Non-pigmented ciliary epithelial cell (primary cell): ENCODE measurements around the gene SETD5.
"Not testable (repeated sequence)": the region's sequence is repeated elsewhere in the genome, so short reads cannot be mapped to it uniquely, and the experiment has no call there.

Experiments
- DNase-seq: peaks from one replicate; pipeline ENCODE4 v3.0.0-alpha.2; 2010; ENCODE audit warnings: low read depth

Gene SETD5

GRCh38 chr3:9467451-9467850, 70.0 kb downstream of the SETD5 start:
- no peak for DNase-seq

- no peak for DNase-seq
These were observed 71.0 kb downstream of the SETD5 start for GRCh38 chr3:9468460-9468859.

- no peak for DNase-seq
These were observed 72.6 kb downstream of the SETD5 start for GRCh38 chr3:9469986-9470385.

GRCh38 chr3:9473496-9474065, 76.2 kb downstream of the SETD5 start:
- no peak for DNase-seq

GRCh38 chr3:9474482-9474881, 77.1 kb downstream of the SETD5 start:
- no peak for DNase-seq

- no peak for DNase-seq
These were observed 79.5 kb downstream of the SETD5 start for GRCh38 chr3:9476935-9477334.

GRCh38 chr3:9480265-9480664, 82.8 kb downstream of the SETD5 start:
- DNase-seq = no peak

- DNase-seq = no peak
These were observed 87.8 kb downstream of the SETD5 start for GRCh38 chr3:9485248-9485647.

GRCh38 chr3:9491506-9491905, 94.1 kb downstream of the SETD5 start:
- DNase-seq = no peak

GRCh38 chr3:9494036-9494435, 96.6 kb downstream of the SETD5 start:
- DNase-seq = not testable (repeated sequence)

- DNase-seq = no peak
These were observed 99.5 kb downstream of the SETD5 start for GRCh38 chr3:9496893-9497292.

GRCh38 chr3:9497821-9498565, 100.6 kb downstream of the SETD5 start:
- peak; percentile 24 for DNase-seq

GRCh38 chr3:9498781-9499180, 101.4 kb downstream of the SETD5 start:
- DNase-seq = no peak

- DNase-seq = no peak
These were observed 102.2 kb downstream of the SETD5 start for GRCh38 chr3:9499455-9500107.

- DNase-seq = peak; percentile 9
These were observed 103.0 kb downstream of the SETD5 start for GRCh38 chr3:9500108-9501050.

GRCh38 chr3:9501226-9501625, 103.8 kb downstream of the SETD5 start:
- DNase-seq = no peak

GRCh38 chr3:9503283-9503682, 105.9 kb downstream of the SETD5 start:
- DNase-seq = peak; percentile 28

- no peak for DNase-seq
These were observed 110.5 kb downstream of the SETD5 start for GRCh38 chr3:9507586-9508578.

GRCh38 chr3:9508781-9509180, 111.4 kb downstream of the SETD5 start:
- DNase-seq = no peak

GRCh38 chr3:9512456-9513045, 115.1 kb downstream of the SETD5 start:
- DNase-seq = no peak

- DNase-seq = no peak
These were observed 116.9 kb downstream of the SETD5 start for GRCh38 chr3:9514306-9514705.
